AG04450 (cell line): ENCODE results near the gene ZNF264. TPM values are rescaled to one million over a fixed set of nuclear protein-coding genes. Genes with fewer than 3 reads are reported as not detected.
"Not testable (repeated sequence)": the region's sequence is repeated elsewhere in the genome, so short reads cannot be mapped to it uniquely, and the experiment has no call there.

Experiments
- CTCF ChIA-PET: fragments of 300-600, 350-600 bp; formaldehyde crosslinking; extraction: SDS; loops from one replicate; lab custom pipeline; 2022; ENCODE audit warnings: antibody characterized with exemption, inconsistent platforms; lab: Charles Lee
- POLR2A ChIA-PET: fragments of 350-600 bp; formaldehyde crosslinking; extraction: SDS; loops from one replicate; lab custom pipeline; 2021; ENCODE audit warnings: antibody characterized with exemption, inconsistent platforms; lab: Yijun Ruan, JAX
- DNase-seq: peaks from one replicate; pipeline ENCODE4 v3.0.0-alpha.2; 2011; ENCODE audit warnings: low read depth, low spot score
- H3K27ac ChIP-seq: one replicate; pipeline ENCODE4 v1.5.1; 2012; ENCODE audit warnings: low read depth, low read length, control low read depth
- H3K27me3 ChIP-seq: one replicate; pipeline ENCODE4 v1.6.0; 2012; ENCODE audit warnings: low read length; ENCODE audit not compliant: control insufficient read depth, insufficient read depth
- H3K4me3 ChIP-seq: 2 replicates; pipeline ENCODE4 v1.5.1; 2011; ENCODE audit warnings: mild to moderate bottlenecking, low read depth, low read length, control low read depth
- H3K9me3 ChIP-seq: 2 replicates; pipeline ENCODE4 v1.5.1; 2012; ENCODE audit warnings: low read length; ENCODE audit not compliant: control insufficient read depth, insufficient read depth
- polyA plus RNA-seq: library from polyadenylated mRNA; depleted of rRNA; stranded (reverse); fragments of >200 nt; gene quantifications from 2 replicates; pipeline ENCODE4 v1.2.3, GENCODE V29; 2011
- TF ChIP-seq, protein P1 (sequence below): IDR thresholded peaks from 2 replicates; pipeline ENCODE4 v1.5.1; 2011; ENCODE audit warnings: low read depth, low read length, control low read depth, inconsistent platforms

The ZNF264 gene
- polyA plus RNA-seq, 1 experiment, result 7.1 TPM

DNA sequence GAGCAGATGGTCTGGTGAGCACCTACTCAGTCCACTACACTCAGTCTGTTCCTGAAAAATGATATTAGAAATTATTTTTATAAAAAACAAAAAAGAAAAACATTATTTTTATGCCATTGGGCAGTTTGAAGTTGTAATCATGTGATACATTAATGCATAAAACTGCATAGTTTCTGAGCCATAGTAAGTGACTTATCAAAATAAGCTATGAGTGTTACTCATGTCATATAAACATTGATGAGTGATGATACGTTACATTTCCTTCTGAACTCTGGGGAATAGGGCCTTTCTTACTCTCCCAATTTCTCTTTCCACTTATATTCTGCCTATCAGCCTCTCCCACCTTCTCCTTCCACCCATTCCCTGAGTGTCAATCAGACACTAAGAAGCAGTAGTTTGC, 58.0 kb downstream of the ZNF264 start:
- Histone ChIP-seq H3K9me3 (peaks cover 4% of the 10 kb centered on the region; the same call in 1 of the 2 replicates), H3K4me3 (no peak overlapping the region), H3K27me3 (no peaks in the 10 kb centered on the region), H3K27ac (no peak overlapping the region)
- ChIA-PET POLR2A (no interaction called here), CTCF (no interaction called here)
- TF ChIP-seq, protein P1, sequence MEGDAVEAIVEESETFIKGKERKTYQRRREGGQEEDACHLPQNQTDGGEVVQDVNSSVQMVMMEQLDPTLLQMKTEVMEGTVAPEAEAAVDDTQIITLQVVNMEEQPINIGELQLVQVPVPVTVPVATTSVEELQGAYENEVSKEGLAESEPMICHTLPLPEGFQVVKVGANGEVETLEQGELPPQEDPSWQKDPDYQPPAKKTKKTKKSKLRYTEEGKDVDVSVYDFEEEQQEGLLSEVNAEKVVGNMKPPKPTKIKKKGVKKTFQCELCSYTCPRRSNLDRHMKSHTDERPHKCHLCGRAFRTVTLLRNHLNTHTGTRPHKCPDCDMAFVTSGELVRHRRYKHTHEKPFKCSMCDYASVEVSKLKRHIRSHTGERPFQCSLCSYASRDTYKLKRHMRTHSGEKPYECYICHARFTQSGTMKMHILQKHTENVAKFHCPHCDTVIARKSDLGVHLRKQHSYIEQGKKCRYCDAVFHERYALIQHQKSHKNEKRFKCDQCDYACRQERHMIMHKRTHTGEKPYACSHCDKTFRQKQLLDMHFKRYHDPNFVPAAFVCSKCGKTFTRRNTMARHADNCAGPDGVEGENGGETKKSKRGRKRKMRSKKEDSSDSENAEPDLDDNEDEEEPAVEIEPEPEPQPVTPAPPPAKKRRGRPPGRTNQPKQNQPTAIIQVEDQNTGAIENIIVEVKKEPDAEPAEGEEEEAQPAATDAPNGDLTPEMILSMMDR, result no peak
- no peak for DNase-seq

DNA sequence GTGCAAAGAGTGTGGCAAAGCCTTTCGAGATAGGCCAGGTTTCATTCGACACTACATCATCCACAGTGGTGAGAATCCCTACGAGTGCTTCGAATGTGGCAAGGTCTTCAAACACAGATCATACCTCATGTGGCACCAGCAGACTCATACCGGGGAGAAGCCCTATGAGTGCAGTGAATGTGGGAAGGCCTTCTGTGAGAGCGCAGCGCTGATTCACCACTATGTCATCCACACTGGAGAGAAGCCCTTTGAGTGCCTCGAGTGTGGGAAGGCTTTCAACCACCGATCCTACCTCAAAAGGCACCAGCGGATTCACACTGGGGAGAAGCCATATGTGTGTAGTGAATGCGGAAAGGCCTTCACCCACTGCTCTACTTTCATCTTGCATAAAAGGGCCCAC, 62.5 kb downstream of the ZNF264 start:
- CTCF ChIA-PET, H3K9me3 ChIP-seq, H3K27ac ChIP-seq, DNase-seq, H3K27me3 ChIP-seq, H3K4me3 ChIP-seq, POLR2A ChIA-PET: not testable (repeated sequence)

DNA sequence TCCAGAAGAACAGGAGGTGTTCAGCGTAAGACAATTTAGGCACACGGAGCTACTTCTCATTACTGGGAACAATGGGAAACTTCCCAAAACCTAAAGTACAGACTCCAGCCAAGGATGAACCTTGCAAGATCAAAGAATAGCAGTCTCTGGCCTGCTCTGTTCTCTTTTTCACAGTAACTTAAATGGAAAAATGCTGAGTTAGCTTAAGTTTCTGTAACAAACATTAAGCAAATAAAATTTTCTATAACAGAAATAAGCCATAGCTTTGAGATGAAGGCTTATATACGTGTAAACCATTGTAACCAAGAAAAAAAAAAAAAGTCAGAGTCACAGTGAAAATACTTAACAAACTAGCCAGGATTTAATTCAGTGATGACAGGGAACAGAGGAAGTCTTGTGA, 70.7 kb downstream of the ZNF264 start:
- H3K27me3 ChIP-seq, result no peaks in the 10 kb centered on the region
- ChIA-PET POLR2A (no interaction called here), CTCF (no interaction called here)
- H3K4me3 ChIP-seq, result no peak overlapping the region
- DNase-seq, result no peak
- no peak overlapping the region for H3K27ac ChIP-seq
- H3K9me3 ChIP-seq, result no peaks in the 10 kb centered on the region
- TF ChIP-seq, protein P1, result no peak

DNA sequence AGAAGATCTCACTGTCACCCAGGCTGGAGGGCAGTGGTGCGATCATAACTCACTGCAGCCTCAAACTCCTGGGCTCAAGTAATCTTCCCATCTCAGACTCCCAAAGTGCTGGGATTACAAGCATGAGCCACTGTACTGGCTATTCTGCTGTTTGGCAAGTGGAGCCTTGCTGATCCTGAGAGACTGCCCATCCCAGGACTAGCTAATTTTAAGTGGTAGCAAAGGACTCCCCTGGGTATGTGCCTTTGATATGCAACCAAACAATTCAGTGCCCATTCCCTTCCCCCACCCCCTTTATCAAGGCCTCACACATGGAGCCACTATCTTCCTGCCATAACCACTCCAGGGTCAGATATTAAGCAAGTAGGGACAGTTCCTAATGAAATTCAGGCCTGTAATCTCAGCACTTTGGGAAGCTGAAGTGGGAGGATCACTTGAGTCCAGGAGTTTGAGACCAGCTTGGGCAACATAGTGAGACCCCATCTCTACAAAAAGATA, 72.0 kb downstream of the ZNF264 start:
- ChIA-PET POLR2A (no interaction called here), CTCF (no interaction called here)
- H3K27me3 ChIP-seq, result no peaks in the 10 kb centered on the region
- TF ChIP-seq, protein P1, result no peak
- no peak overlapping the region for H3K27ac ChIP-seq
- no peak for DNase-seq
- no peaks in the 10 kb centered on the region for H3K9me3 ChIP-seq
- no peak overlapping the region for H3K4me3 ChIP-seq

DNA sequence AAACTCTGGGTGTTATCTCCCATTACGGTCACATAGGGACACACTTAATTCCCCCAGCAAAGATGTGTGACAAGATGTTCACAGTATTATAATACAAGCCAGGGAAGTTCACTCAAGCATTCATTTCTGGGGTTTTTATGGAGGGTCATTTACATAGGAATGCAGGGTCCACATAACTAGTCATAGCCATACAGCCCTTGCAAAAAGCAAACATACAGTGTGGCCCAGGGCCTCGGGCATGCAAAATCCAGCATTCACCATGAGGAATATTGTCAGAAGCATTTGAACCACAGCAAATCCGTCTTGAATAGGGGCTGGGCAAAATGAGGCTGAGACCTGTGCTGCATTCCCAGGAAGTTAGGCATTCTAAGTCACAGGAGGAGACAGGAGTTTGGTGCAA, 76.0 kb downstream of the ZNF264 start:
- ChIA-PET CTCF (no interaction called here), POLR2A (interaction anchor here (0.6 kb wide), 1 partner anchor 1147 kb away, joined by 3 read pairs; no protein-coding TSS in a partner anchor)
- Histone ChIP-seq H3K4me3 (no peak overlapping the region), H3K27ac (no peak overlapping the region), H3K27me3 (no peaks in the 10 kb centered on the region), H3K9me3 (no peaks in the 10 kb centered on the region)
- DNase-seq, result no peak
- TF ChIP-seq, protein P1, result no peak
